NT2/D1 (cell line): Measurements from ENCODE around the gene MBD2.

Experiments
- SUZ12 ChIP-seq: IDR thresholded peaks from 2 replicates; pipeline ENCODE4 v1.6.1; 2011; ENCODE audit not compliant: insufficient read length, insufficient read depth; ENCODE audit errors: extremely low read depth
- YY1 ChIP-seq: IDR thresholded peaks from 2 replicates; pipeline ENCODE4 v1.6.1; 2011; ENCODE audit not compliant: insufficient read length, insufficient read depth
- ZNF274 ChIP-seq: IDR thresholded peaks from 2 replicates; pipeline ENCODE4 v1.6.1; 2011; ENCODE audit warnings: mild to moderate bottlenecking, low read depth, low read length

DNA sequence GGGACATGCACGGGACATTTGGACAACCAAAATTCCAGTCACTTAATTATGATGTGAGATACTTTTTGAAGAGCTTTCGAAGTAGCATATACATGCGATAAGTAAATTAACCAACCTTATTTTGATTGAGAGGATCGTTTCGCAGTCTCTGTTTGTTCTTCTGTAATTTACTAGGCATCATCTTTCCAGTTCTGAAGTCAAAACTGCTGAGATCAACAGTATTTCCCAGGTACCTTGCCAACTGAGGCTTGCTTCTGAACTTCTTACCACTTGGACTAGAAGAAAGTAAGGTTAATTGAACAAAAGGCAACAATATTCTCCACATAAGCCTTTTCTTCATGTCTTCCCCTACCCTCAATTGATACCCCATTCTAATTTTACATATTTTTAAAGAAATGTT, 19.6 kb downstream of the MBD2 start:
- TF ChIP-seq YY1 (no peak), ZNF274 (no peak), SUZ12 (no peak)
